Breast epithelium (tissue), 3 donors: ENCODE measurements around the gene PLCH1.

Experiments used
- CTCF ChIP-seq, 3 donors: fragments of 450-650 bp; IDR thresholded peaks; one replicate each; pipeline ENCODE4 v1.5.1; 2016 to 2017; ENCODE audit warnings: antibody characterized with exemption in 3 of 3, mild to moderate bottlenecking in 3 of 3, moderate library complexity in 3 of 3
- POLR2AphosphoS5 ChIP-seq, 3 donors: sonication (generic); formaldehyde crosslinking; IDR thresholded peaks; one replicate each; pipeline ENCODE4 v1.6.1; 2017; ENCODE audit warnings: antibody characterized with exemption in 3 of 3

GRCh38 chr3:155360281-155360680 is 384.6 kb downstream of the PLCH1 start:
- TF ChIP-seq POLR2AphosphoS5 (IDR thresholded peaks at IDR 0.05), result no peak
- TF ChIP-seq CTCF (IDR thresholded peaks at IDR 0.05), result no peak
